HepG2 (cell line): ENCODE results near the gene MMP25. TPM values are rescaled to one million over a fixed set of nuclear protein-coding genes. Genes with fewer than 3 reads are reported as not detected.

ENCODE experiments used
- MTA3 ChIP-seq: sonication (generic); formaldehyde crosslinking; IDR thresholded peaks from 2 replicates; pipeline ENCODE4 v1.4.0; 2020; ENCODE audit warnings: missing genetic modification reagents
- PAXIP1 ChIP-seq: sonication (generic); formaldehyde crosslinking; conservative IDR thresholded peaks from 2 replicates; pipeline ENCODE4 v1.4.0; 2020; ENCODE audit warnings: mild to moderate bottlenecking, missing genetic modification reagents, moderate library complexity
- PRDM15 ChIP-seq: sonication (generic); formaldehyde crosslinking; IDR thresholded peaks from 2 replicates; pipeline ENCODE4 v1.4.0; 2020; ENCODE audit warnings: missing genetic modification reagents
- SRSF1 ChIP-seq: fragments of 200-400 bp; formaldehyde crosslinking; optimal IDR thresholded peaks from 2 replicates; pipeline ENCODE3; 2017; ENCODE audit warnings: mild to moderate bottlenecking, low read depth, low read length, moderate library complexity
- THAP11 ChIP-seq: IDR thresholded peaks from 2 replicates; pipeline ENCODE4 v1.6.1; 2016; ENCODE audit warnings: missing biosample characterization, missing genetic modification reagents
- ZNF121 ChIP-seq: sonication (generic); formaldehyde crosslinking; IDR thresholded peaks from 2 replicates; pipeline ENCODE4 v1.5.0; 2020; ENCODE audit warnings: mild to moderate bottlenecking, missing genetic modification reagents
- ZNF546 ChIP-seq: sonication (generic); formaldehyde crosslinking; conservative IDR thresholded peaks from 2 replicates; pipeline ENCODE4 v1.8.1; 2023; ENCODE audit warnings: mild to moderate bottlenecking, missing genetic modification reagents
- ZNF562 ChIP-seq: sonication (generic); formaldehyde crosslinking; IDR thresholded peaks from 2 replicates; pipeline ENCODE4 v1.8.0; 2022; ENCODE audit warnings: missing genetic modification reagents, borderline replicate concordance
- ZNF577 ChIP-seq: sonication (generic); formaldehyde crosslinking; IDR thresholded peaks from 2 replicates; pipeline ENCODE4 v1.4.0; 2020; ENCODE audit warnings: mild to moderate bottlenecking, low read depth, missing genetic modification reagents, borderline replicate concordance
- ZNF605 ChIP-seq: sonication (generic); formaldehyde crosslinking; IDR thresholded peaks from 2 replicates; pipeline ENCODE4 v1.8.0; 2022; ENCODE audit warnings: mild to moderate bottlenecking, missing genetic modification reagents
- ZNF691 ChIP-seq: sonication (generic); formaldehyde crosslinking; IDR thresholded peaks from 2 replicates; pipeline ENCODE4 v1.4.0; 2020; ENCODE audit warnings: missing genetic modification reagents, low read depth, mild to moderate bottlenecking, borderline replicate concordance
- polyA plus RNA-seq, 8 experiments: library from polyadenylated mRNA; depleted of rRNA in 3 of 8; stranded (reverse) in 7 of 8; unstranded in 1 of 8; fragments of >200 nt; fragmentation: Illumina TruSeq in 4 of 8; extraction: Trizol in 4 of 8; gene quantifications; 2 replicates each; pipeline versions ENCODE4 v1.2.1 to v1.2.3, GENCODE V29; 2011 to 2016; ENCODE audit warnings: low read depth in 4 of 8, missing spikeins in 1 of 8, mixed read lengths in 1 of 8; ENCODE audit not compliant: insufficient read depth in 1 of 8
- total RNA-seq, 5 experiments: library from RNA; depleted of rRNA; stranded (reverse); fragments of >200 nt; fragmentation: Illumina TruSeq; extraction: Trizol; gene quantifications; 2 replicates each; pipeline ENCODE4 v1.2.3, GENCODE V29; 2016; ENCODE audit warnings: low read depth in 1 of 5
- TF ChIP-seq, protein P1 (sequence below): sonication (generic); formaldehyde crosslinking; conservative IDR thresholded peaks from 2 replicates; pipeline ENCODE4 v1.8.0; 2022; ENCODE audit warnings: missing genetic modification reagents
- TF ChIP-seq, protein P2 (sequence below): sonication (generic); formaldehyde crosslinking; IDR thresholded peaks from 2 replicates; pipeline ENCODE4 v1.4.0; 2020; ENCODE audit warnings: missing genetic modification reagents

MMP25 gene
- total and polyA plus RNA-seq, 2 of the 13 experiments (the other 11 are each of a cell fraction or from before 2014, with no cell fraction given), result 0.04 to 0.08 TPM

DNA sequence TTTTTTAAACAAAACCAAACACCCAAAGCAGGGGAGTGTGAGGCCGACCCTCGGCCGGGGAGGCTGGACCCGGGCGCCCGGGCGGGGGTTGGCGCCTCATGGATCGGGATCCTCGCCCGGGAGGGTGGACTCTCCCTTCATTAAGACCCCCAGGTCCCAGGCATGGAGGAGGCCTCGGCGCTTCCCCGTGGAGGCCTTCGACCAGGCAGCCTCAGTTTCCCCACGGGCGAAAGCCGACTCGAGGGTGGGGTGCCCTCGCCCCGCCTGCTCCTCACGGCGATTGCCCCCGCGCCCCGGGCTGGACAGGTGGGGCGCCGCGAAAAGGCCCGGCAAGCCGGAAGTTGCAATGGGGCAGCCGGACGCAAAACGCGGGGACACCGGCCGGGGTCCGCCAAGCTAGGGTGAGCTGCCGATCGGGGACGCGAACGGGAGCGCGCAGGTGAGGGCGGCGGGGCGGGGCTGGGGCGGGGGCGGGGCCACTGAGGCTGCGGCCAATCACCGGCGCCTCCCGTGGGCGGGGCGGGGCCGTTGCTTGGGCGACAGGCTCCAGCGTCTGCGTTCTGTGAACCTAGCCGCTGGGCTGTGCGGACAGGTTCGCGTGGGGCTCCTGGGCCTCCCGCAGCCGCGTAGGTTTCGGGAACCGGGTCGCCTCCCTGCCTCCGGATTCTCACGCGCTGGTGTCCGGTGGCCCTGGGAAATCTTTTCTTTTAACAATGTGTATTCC is 60.0 kb downstream of the MMP25 start (continued):
- TF ChIP-seq, protein P1, sequence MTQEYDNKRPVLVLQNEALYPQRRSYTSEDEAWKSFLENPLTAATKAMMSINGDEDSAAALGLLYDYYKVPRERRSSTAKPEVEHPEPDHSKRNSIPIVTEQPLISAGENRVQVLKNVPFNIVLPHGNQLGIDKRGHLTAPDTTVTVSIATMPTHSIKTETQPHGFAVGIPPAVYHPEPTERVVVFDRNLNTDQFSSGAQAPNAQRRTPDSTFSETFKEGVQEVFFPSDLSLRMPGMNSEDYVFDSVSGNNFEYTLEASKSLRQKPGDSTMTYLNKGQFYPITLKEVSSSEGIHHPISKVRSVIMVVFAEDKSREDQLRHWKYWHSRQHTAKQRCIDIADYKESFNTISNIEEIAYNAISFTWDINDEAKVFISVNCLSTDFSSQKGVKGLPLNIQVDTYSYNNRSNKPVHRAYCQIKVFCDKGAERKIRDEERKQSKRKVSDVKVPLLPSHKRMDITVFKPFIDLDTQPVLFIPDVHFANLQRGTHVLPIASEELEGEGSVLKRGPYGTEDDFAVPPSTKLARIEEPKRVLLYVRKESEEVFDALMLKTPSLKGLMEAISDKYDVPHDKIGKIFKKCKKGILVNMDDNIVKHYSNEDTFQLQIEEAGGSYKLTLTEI (CRISPR knock-in tag), result no peak
- TF ChIP-seq SRSF1 (no peak), MTA3 (CRISPR knock-in tag) (no peak), ZNF691 (CRISPR knock-in tag) (peak; percentile 78; the same call in 1 of the 2 replicates), PAXIP1 (peak; percentile 36; the same call in 1 of the 2 replicates), ZNF546 (CRISPR knock-in tag) (no peak), ZNF562 (CRISPR knock-in tag) (no peak), THAP11 (CRISPR knock-in tag) (peak; percentile 92), PRDM15 (CRISPR knock-in tag) (peak; percentile 13; the same call in 1 of the 2 replicates), ZNF121 (CRISPR knock-in tag) (0 out of 2 replicates have a peak, but pooled peaks have one; percentile 30), ZNF605 (CRISPR knock-in tag) (peak; percentile 67; the same call in 1 of the 2 replicates), ZNF577 (CRISPR knock-in tag) (no peak)
- TF ChIP-seq, protein P2, sequence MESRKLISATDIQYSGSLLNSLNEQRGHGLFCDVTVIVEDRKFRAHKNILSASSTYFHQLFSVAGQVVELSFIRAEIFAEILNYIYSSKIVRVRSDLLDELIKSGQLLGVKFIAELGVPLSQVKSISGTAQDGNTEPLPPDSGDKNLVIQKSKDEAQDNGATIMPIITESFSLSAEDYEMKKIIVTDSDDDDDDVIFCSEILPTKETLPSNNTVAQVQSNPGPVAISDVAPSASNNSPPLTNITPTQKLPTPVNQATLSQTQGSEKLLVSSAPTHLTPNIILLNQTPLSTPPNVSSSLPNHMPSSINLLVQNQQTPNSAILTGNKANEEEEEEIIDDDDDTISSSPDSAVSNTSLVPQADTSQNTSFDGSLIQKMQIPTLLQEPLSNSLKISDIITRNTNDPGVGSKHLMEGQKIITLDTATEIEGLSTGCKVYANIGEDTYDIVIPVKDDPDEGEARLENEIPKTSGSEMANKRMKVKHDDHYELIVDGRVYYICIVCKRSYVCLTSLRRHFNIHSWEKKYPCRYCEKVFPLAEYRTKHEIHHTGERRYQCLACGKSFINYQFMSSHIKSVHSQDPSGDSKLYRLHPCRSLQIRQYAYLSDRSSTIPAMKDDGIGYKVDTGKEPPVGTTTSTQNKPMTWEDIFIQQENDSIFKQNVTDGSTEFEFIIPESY, result no peak
